ENCODE measurements around the gene PTPRN2.
"Not testable (repeated sequence)": the region's sequence is repeated elsewhere in the genome, so short reads cannot be mapped to it uniquely, and the experiment has no call there.

The PTPRN2 gene

DNA sequence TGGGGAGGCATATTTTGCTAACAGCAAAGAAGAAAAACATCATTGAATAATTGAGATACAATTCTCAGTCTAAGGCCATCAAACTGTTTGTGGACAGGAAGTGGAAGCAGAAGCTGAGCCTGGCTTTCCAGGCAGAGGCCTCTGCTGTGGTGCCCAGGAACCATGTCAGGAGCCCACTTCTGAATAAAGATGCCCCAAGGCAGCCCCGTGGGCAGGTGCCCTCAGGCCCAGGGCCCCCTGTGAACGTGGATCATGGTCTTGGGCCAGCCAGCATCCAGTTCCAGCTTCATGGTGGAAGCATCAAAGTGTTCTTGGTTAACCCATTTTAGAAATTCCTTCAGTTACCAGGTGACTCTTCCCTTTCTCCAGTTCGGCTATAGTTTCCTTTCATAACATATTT, 346.8 kb downstream of the PTPRN2 start:
- Mint-ChIP-seq H3K36me3 (no peaks in the 10 kb centered on the region), H3K4me3 (no peak overlapping the region), H3K27ac (no peak overlapping the region), H3K4me1 (no peaks in the 10 kb centered on the region), H3K27me3 (no peaks in the 10 kb centered on the region), H3K9me3 (peaks cover 9% of the 10 kb centered on the region)
- no peak for DNase-seq
- CTCF ChIA-PET: no interaction called here

DNA sequence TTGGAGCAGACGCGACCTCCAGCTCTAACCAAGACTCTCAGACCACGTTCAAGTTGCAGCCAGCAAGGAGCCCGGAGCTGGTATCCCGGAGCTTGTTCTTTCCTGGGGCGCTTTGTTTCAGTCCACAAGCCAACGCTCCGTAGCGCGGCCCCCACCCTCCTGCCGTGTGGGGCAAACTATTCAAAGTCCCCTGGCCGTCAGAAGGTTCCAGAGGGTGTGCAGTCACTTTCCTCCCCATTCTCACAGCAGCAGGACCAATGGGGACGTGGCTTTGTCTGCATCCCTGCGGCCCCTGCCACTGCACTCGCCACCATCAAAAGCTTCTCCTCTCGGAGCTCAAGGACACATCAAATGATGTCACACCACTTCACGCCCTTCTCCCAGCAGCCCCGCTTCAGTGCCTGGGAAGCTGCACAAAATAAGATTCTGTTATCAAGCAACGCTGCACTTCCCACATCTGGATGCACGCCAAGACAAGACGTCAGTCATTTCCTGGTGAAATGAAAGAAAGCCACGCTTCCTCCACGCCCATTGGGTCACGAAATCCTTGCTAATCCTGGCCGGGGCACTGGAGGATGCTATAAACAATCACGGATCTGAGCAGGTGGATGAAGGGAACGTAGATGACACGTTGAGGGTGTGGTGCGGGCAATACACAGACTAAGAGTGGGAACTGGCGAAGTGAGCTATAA, 348.2 kb downstream of the PTPRN2 start:
- H3K4me3 Mint-ChIP-seq: no peak overlapping the region
- H3K27me3 Mint-ChIP-seq: no peaks in the 10 kb centered on the region
- CTCF ChIA-PET: no interaction called here
- DNase-seq: no peak
- no peak overlapping the region for H3K27ac Mint-ChIP-seq
- no peaks in the 10 kb centered on the region for H3K4me1 Mint-ChIP-seq
- peaks cover 16% of the 10 kb centered on the region for H3K9me3 Mint-ChIP-seq
- H3K36me3 Mint-ChIP-seq: no peaks in the 10 kb centered on the region

DNA sequence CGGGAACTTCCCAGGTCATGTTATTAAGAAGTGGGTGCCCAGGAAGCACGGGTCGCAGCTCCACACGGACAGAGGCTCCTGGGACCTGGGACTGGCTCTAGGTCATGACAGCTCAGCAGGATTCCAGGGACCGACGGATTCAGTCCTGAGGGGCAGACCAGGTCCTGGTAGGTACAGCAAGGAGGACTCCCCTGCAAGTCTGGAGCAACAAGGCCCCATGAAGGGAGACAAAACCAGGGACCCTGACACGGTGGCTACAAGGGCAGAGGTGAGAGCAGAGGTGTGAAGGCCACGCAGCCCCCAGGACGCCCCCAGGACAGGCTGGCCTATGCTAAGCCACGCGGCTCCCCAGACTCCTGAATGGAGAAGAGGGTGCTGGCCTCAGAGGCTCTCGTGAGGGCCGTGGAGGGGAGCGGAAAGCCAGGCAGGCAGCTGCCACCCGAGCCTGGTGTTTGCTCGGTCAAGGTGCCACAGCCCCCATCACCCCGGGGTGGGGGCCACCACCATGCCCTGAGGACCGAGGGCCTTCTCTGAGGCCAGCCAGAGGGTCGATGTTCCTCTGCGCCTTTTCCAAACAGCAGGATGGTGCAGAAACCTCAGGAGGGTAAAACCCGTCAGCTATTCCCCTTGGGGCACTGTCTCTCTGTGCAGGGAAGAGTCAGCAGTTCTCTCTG, 348.9 kb downstream of the PTPRN2 start:
- Mint-ChIP-seq H3K27me3 (no peaks in the 10 kb centered on the region), H3K36me3 (no peaks in the 10 kb centered on the region), H3K27ac (no peak overlapping the region), H3K4me1 (no peaks in the 10 kb centered on the region), H3K4me3 (no peak overlapping the region), H3K9me3 (peaks cover 16% of the 10 kb centered on the region)
- CTCF ChIA-PET: no interaction called here
- no peak for DNase-seq

DNA sequence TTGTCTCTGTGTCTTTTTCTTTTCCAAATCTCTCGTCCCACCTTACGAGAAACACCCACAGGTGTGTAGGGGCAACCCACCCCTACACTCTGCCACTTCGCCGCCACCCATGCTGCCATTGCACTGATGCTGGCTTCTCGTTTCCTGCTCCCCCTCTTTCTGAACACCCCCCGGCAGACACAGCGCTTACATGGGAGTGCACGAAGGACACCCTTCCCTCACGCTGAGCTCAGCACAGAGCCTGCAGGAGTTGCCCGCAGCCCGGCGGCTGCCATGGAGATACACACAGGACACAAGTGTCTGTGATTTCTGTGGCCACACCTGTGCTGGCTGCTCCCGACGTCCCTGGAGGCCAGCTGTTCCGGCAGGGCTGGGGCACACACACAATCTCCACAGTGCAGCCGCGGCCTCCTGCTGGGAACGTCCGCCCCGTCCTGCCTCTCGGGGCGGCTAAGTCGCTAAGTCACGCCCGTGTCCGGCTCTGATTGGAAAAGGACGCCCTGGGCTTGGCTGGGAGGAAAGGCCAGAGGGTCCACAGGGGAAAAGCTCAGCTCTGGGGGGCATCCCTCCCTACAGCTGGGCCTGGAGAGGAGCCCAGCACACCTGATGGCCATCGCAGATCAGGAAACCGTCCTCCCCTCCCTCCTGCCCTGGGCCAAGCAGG, 349.8 kb downstream of the PTPRN2 start:
- Mint-ChIP-seq H3K27ac (no peak overlapping the region), H3K4me1 (no peaks in the 10 kb centered on the region), H3K4me3 (no peak overlapping the region), H3K9me3 (peaks cover 18% of the 10 kb centered on the region), H3K36me3 (no peaks in the 10 kb centered on the region), H3K27me3 (no peaks in the 10 kb centered on the region)
- CTCF ChIA-PET: no interaction called here
- DNase-seq: no peak

DNA sequence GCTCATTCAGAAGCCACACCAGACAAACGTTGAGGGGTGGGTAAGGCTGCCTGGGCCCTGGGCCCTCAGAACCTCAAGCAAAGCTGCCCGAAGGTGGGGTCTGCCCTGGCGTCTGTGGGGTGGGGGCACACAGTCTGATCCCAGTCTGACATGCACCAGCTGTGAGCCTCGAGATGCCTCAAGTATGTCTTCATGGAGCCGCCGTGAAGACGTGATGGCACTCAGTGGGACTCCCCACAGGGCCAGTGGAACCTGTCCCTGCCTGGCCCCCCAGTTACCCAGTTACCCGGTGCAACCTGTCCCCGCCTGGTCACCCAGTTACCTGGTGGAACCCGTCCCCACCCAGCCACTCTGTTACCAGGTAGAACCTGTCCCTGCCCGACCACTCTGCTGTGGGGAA, 351.2 kb downstream of the PTPRN2 start:
- no peaks in the 10 kb centered on the region for H3K36me3 Mint-ChIP-seq
- H3K27ac Mint-ChIP-seq: no peak overlapping the region
- no peak for DNase-seq
- no peak overlapping the region for H3K4me3 Mint-ChIP-seq
- H3K4me1 Mint-ChIP-seq: no peaks in the 10 kb centered on the region
- H3K9me3 Mint-ChIP-seq: peaks cover 20% of the 10 kb centered on the region
- H3K27me3 Mint-ChIP-seq: no peaks in the 10 kb centered on the region
- CTCF ChIA-PET: no interaction called here

- CTCF ChIA-PET: no interaction called here
- DNase-seq: no peak
- no peak overlapping the region for H3K27ac Mint-ChIP-seq
- no peaks in the 10 kb centered on the region for H3K36me3 Mint-ChIP-seq
- no peaks in the 10 kb centered on the region for H3K4me1 Mint-ChIP-seq
- no peak overlapping the region for H3K4me3 Mint-ChIP-seq
- H3K9me3 Mint-ChIP-seq: peaks cover 20% of the 10 kb centered on the region
- no peaks in the 10 kb centered on the region for H3K27me3 Mint-ChIP-seq
These were observed 351.8 kb downstream of the PTPRN2 start for GRCh38 chr7:158235862-158236261.

DNA sequence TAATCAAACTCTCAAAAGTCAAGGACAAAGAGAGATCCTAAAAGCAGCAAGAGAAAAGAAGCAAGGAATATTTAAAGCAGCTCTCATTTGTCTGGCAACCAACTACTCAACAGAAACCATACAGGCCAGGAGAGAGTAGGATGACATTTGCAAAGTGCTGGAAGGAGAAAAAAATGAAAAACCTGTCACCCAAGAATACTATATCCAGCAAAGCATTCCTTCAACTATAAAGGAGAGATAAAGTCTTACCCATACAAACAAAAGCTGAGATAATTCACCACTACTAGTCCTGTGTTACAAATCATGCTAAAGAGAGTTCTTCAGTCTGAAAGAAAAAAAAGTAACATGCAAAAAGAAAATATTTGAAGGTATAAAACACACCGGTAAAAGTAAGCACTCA, 357.7 kb downstream of the PTPRN2 start:
- no peaks in the 10 kb centered on the region for H3K36me3 Mint-ChIP-seq
- CTCF ChIA-PET: no interaction called here
- DNase-seq: no peak
- no peak overlapping the region for H3K4me3 Mint-ChIP-seq
- peaks cover 22% of the 10 kb centered on the region for H3K9me3 Mint-ChIP-seq
- H3K27ac Mint-ChIP-seq: no peak overlapping the region
- H3K4me1 Mint-ChIP-seq: no peaks in the 10 kb centered on the region
- H3K27me3 Mint-ChIP-seq: no peaks in the 10 kb centered on the region

DNA sequence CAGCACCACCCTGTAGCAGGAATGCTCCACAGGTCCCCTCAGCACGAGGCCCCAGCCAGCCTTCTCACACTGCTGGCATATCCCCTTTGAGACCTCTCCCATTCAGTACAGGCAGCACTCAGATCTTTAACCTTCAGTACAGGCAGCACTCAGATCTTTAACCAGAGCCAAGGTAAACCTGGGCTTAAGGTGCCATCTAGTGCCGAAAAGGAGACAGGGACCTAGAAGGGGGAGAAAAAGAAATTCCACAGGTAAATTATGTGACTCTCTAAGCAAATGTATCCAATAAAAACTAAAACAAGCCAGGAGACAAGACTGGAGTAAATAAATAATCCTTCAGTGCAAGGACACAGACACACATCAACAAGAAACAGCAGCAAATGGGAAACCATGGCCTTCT, 358.6 kb downstream of the PTPRN2 start:
- Mint-ChIP-seq H3K9me3 (peaks cover 21% of the 10 kb centered on the region), H3K36me3 (no peaks in the 10 kb centered on the region), H3K27me3 (no peaks in the 10 kb centered on the region), H3K4me1 (no peaks in the 10 kb centered on the region), H3K27ac (no peak overlapping the region), H3K4me3 (no peak overlapping the region)
- no peak for DNase-seq
- CTCF ChIA-PET: no interaction called here

DNA sequence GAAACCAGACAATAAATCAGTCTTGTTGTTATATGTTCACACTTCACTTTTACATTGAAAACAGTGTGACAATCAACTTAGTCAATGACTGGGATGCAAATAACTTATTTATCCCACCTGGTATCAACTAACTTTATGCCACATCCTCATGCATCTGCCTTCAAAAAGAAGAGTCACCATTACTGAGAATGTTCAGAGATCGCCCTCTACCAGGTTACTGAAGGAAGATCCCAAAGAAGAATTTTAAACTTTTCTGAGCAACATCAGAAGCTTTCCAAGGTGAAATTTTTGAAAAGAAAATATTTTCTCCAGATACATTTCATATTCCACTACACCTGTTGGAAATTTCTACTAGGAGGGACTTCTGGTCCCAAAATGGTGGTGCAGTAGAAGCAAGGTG, 359.5 kb downstream of the PTPRN2 start:
- no peaks in the 10 kb centered on the region for H3K4me1 Mint-ChIP-seq
- DNase-seq: no peak
- no peaks in the 10 kb centered on the region for H3K27me3 Mint-ChIP-seq
- no peak overlapping the region for H3K4me3 Mint-ChIP-seq
- H3K9me3 Mint-ChIP-seq: peaks cover 21% of the 10 kb centered on the region
- no peaks in the 10 kb centered on the region for H3K36me3 Mint-ChIP-seq
- CTCF ChIA-PET: no interaction called here
- H3K27ac Mint-ChIP-seq: no peak overlapping the region

GRCh38 chr7:158227258-158227984, 360.2 kb downstream of the PTPRN2 start:
- Mint-ChIP-seq H3K4me3 (no peak overlapping the region), H3K27me3 (no peaks in the 10 kb centered on the region), H3K36me3 (no peaks in the 10 kb centered on the region), H3K4me1 (no peaks in the 10 kb centered on the region), H3K27ac (no peak overlapping the region), H3K9me3 (peaks cover 19% of the 10 kb centered on the region)
- DNase-seq: no peak
- CTCF ChIA-PET: no interaction called here

DNA sequence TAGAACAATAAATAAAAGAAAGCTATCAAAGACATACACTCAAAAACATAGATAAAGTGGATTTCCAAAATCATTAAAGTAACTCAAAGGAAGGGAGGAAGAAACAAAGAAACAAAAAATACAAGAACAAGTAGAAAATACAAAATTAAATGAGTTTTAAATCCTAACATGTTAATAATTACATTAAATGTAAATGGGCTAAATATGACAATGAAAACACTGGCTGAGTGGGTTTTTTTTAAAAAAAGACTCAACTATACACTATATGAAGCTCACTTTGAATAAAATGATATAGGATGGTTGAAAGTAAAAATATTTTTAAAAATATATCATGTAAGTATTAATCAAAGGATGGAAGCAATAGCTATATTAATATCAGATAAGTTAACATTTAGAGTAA, 371.4 kb downstream of the PTPRN2 start:
- DNase-seq: no peak
- Mint-ChIP-seq H3K4me3 (no peak overlapping the region), H3K27me3 (no peaks in the 10 kb centered on the region), H3K9me3 (peaks cover 1% of the 10 kb centered on the region), H3K4me1 (no peaks in the 10 kb centered on the region), H3K27ac (no peak overlapping the region), H3K36me3 (no peaks in the 10 kb centered on the region)
- CTCF ChIA-PET: interaction anchor here (0.6 kb wide), 1 partner anchor 20 kb away, joined by 3 read pairs; no protein-coding TSS in a partner anchor

DNA sequence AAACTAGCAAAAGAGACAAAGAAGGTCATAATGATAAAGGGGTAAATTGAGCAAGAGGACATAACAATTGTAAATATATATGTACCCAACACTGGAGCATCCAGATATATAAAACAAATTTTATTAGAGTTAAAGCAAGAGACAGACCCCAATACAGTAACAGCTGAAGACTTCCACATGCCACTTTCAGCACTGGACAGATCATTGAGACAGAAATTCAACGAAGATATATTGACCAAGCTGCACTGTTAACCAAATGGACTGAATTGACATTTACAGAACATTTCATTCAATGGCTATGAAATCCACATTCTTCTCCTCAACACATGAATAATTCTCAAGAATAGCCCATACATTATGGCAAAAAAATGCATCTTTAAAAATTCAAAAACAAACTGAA, 378.2 kb downstream of the PTPRN2 start:
- CTCF ChIA-PET: no interaction called here
- no peak for DNase-seq
- Mint-ChIP-seq H3K9me3 (peaks cover 2% of the 10 kb centered on the region), H3K27me3 (no peaks in the 10 kb centered on the region), H3K4me1 (no peaks in the 10 kb centered on the region), H3K27ac (no peak overlapping the region), H3K36me3 (no peaks in the 10 kb centered on the region), H3K4me3 (no peak overlapping the region)

GRCh38 chr7:158206341-158206740, 381.3 kb downstream of the PTPRN2 start:
- no peak overlapping the region for H3K4me3 Mint-ChIP-seq
- peaks cover 2% of the 10 kb centered on the region for H3K9me3 Mint-ChIP-seq
- peaks cover 7% of the 10 kb centered on the region for H3K27me3 Mint-ChIP-seq
- no peak for DNase-seq
- CTCF ChIA-PET: no interaction called here
- H3K4me1 Mint-ChIP-seq: no peaks in the 10 kb centered on the region
- no peak overlapping the region for H3K27ac Mint-ChIP-seq
- no peaks in the 10 kb centered on the region for H3K36me3 Mint-ChIP-seq

GRCh38 chr7:158204453-158204852, 383.2 kb downstream of the PTPRN2 start:
- DNase-seq: no peak
- CTCF ChIA-PET: no interaction called here
- Mint-ChIP-seq H3K36me3 (no peaks in the 10 kb centered on the region), H3K9me3 (no peaks in the 10 kb centered on the region), H3K4me3 (no peak overlapping the region), H3K4me1 (no peaks in the 10 kb centered on the region), H3K27ac (no peak overlapping the region), H3K27me3 (peaks cover 7% of the 10 kb centered on the region)

DNA sequence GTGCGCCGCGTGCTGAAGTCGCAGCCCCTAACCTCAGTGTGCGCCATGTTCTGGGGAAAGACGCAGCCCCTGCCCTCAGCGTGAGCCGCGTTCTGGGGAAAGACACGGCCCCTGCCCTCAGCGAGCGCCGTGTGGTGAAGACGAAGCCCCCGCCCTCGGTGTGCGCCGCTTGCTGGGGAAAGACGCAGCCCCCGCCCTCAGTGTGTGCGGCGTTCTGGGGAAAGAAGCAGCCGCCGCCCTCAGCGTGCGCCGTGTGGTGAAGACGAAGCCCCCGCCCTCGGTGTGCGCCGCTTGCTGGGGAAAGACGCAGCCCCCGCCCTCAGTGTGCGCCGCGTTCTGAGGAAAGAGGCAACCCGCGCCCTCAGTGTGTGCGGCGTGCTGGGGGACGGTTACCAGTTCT, 383.7 kb downstream of the PTPRN2 start:
- H3K27me3 Mint-ChIP-seq, H3K4me3 Mint-ChIP-seq, H3K4me1 Mint-ChIP-seq, H3K27ac Mint-ChIP-seq, H3K9me3 Mint-ChIP-seq, DNase-seq, H3K36me3 Mint-ChIP-seq, CTCF ChIA-PET: not testable (repeated sequence)

Measured in activated naive CD4-positive, alpha-beta T cell treated with anti-CD3 and anti-CD28 coated beads, Interleukin-2, amount 10 ng/mL, durations not matched to agents 7 days and 5 days (primary cell).